Endodermal cell (in vitro differentiated cells): ENCODE data around the gene AOC3. TPM values are rescaled to one million over a fixed set of nuclear protein-coding genes. Genes with fewer than 3 reads are reported as not detected.
"Not testable (repeated sequence)": the region's sequence is repeated elsewhere in the genome, so short reads cannot be mapped to it uniquely, and the experiment has no call there.

Experiments
- DNase-seq: peaks from one replicate; pipeline ENCODE4 v3.0.0-alpha.2; 2017
- H3K27ac ChIP-seq: 2 replicates; pipeline ENCODE4 v1.5.1; 2013; ENCODE audit warnings: mild to moderate bottlenecking, low read depth, low read length, moderate library complexity
- H3K27me3 ChIP-seq: 2 replicates; pipeline ENCODE4 v1.6.1; 2013; ENCODE audit warnings: mild to moderate bottlenecking, low read length, moderate library complexity; ENCODE audit not compliant: insufficient read depth, control insufficient read depth, poor library complexity, severe bottlenecking
- H3K36me3 ChIP-seq: 2 replicates; pipeline ENCODE4 v1.7.0; 2013; ENCODE audit warnings: mild to moderate bottlenecking, low read length, moderate library complexity; ENCODE audit not compliant: control insufficient read depth, insufficient read depth
- H3K4me1 ChIP-seq: one replicate; pipeline ENCODE4 v1.7.0; 2013; ENCODE audit warnings: low read length; ENCODE audit not compliant: control insufficient read depth, insufficient read depth
- H3K4me3 ChIP-seq: 2 replicates; pipeline ENCODE4 v1.5.1; 2013; ENCODE audit warnings: mild to moderate bottlenecking, low read length, moderate library complexity
- H3K9ac ChIP-seq: 2 replicates; pipeline ENCODE4 v1.6.1; 2013; ENCODE audit warnings: mild to moderate bottlenecking, low read length, moderate library complexity; ENCODE audit not compliant: poor library complexity, severe bottlenecking; ENCODE audit errors: extremely low read depth
- H3K9me3 ChIP-seq: 2 replicates; pipeline ENCODE4 v1.6.1; 2013; ENCODE audit warnings: mild to moderate bottlenecking, low read length, moderate library complexity; ENCODE audit not compliant: control insufficient read depth
- H3K27ac Mint-ChIP-seq: 2 replicates; pipeline ENCODE4 v1.8.0; 2020; ENCODE audit warnings: mixed read lengths
- H3K27me3 Mint-ChIP-seq: 2 replicates; pipeline ENCODE4 v1.8.0; 2021; ENCODE audit warnings: mild to moderate bottlenecking, mixed read lengths; ENCODE audit not compliant: insufficient read depth
- H3K36me3 Mint-ChIP-seq: 2 replicates; pipeline ENCODE4 v1.8.0; 2020; ENCODE audit warnings: low read depth, mixed read lengths
- H3K4me1 Mint-ChIP-seq: 2 replicates; pipeline ENCODE4 v1.8.0; 2020; ENCODE audit warnings: mixed read lengths
- H3K4me3 Mint-ChIP-seq: 2 replicates; pipeline ENCODE4 v1.8.0; 2020; ENCODE audit warnings: mild to moderate bottlenecking, moderate library complexity, mixed read lengths
- H3K9me3 Mint-ChIP-seq: 2 replicates; pipeline ENCODE4 v1.8.0; 2020; ENCODE audit warnings: mild to moderate bottlenecking, mixed read lengths
- CTCF ChIP-seq: fragments of 200-600 bp; sonication (generic); conservative IDR thresholded peaks from 2 replicates; pipeline ENCODE4 v1.5.0; 2021; ENCODE audit warnings: antibody characterized with exemption, mild to moderate bottlenecking
- WGBS, 2 experiments: methylation state at CpG; one replicate each; pipeline versions ENCODE4 v1.1.5 to v1.1.7; 2013; ENCODE audit warnings: missing lambda C conversion rate in 2 of 2, mixed read lengths in 1 of 2; ENCODE audit not compliant: insufficient coverage in 1 of 2, insufficient read length in 1 of 2; 5-methylcytosine and 5-hydroxymethylcytosine counted together
- total RNA-seq, 2 donors: library from RNA; stranded (reverse); fragmentation: NEBNext Ultra II Directional in 1 of 2; extraction: Animal tissue kit (Norgen Biotek cat#: 25700) in 1 of 2; gene quantifications; 2 replicates in 1 of 2; 3 replicates in 1 of 2; pipeline ENCODE4 v1.2.1, GENCODE V29; 2021

Gene AOC3
- total RNA-seq, 2 donors from 2014 or later = 1.3 to 1.9 TPM

- Mint-ChIP-seq H3K27me3 (peaks cover 5% of the 10 kb centered on the region), H3K4me3 (no peak overlapping the region), H3K36me3 (no peaks in the 10 kb centered on the region), H3K27ac (peak overlapping the region; percentile 42), H3K4me1 (peaks cover 8% of the 10 kb centered on the region), H3K9me3 (peaks cover 25% of the 10 kb centered on the region)
- Histone ChIP-seq H3K4me1 (no peaks in the 10 kb centered on the region), H3K9me3 (peaks cover 14% of the 10 kb centered on the region), H3K9ac (no peak overlapping the region), H3K27me3 (no peaks in the 10 kb centered on the region), H3K4me3 (no peak overlapping the region), H3K27ac (no peak overlapping the region), H3K36me3 (no peaks in the 10 kb centered on the region)
- WGBS, 2 experiments = 68 to 88% methylated on average over 3 to 12 of the region's 12 CpGs
- DNase-seq = peak; percentile 50
- TF ChIP-seq CTCF = no peak
Measured at GRCh38 chr17:42866631-42867575, 15.9 kb downstream of the AOC3 start.

DNA sequence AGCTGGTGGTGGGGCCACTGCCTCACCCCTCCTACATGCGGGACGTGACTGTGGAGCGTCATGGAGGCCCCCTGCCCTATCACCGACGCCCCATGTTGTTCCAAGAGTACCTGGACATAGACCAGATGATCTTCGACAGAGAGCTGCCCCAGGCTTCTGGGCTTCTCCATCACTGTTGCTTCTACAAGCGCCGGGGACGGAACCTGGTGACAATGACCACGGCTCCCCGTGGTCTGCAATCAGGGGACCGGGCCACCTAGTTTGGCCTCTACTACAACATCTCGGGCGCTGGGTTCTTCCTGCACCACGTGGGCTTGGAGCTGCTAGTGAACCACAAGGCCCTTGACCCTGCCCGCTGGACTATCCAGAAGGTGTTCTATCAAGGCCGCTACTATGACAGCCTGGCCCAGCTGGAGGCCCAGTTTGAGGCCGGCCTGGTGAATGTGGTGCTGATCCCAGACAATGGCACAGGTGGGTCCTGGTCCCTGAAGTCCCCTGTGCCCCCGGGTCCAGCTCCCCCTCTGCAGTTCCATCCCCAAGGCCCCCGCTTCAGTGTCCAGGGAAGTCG lies 16.8 kb downstream of the AOC3 start:
- H3K4me3 Mint-ChIP-seq, H3K27me3 ChIP-seq, H3K36me3 ChIP-seq, H3K27me3 Mint-ChIP-seq, H3K36me3 Mint-ChIP-seq, H3K9ac ChIP-seq, H3K4me1 ChIP-seq, H3K27ac Mint-ChIP-seq, H3K27ac ChIP-seq, H3K4me1 Mint-ChIP-seq, H3K4me3 ChIP-seq, DNase-seq: not testable (repeated sequence)
- H3K9me3 Mint-ChIP-seq = peaks cover 27% of the 10 kb centered on the region
- peaks cover 14% of the 10 kb centered on the region for H3K9me3 ChIP-seq
- WGBS, 2 experiments = 96 to 97% methylated on average over 9 to 18 of the region's 21 CpGs

DNA sequence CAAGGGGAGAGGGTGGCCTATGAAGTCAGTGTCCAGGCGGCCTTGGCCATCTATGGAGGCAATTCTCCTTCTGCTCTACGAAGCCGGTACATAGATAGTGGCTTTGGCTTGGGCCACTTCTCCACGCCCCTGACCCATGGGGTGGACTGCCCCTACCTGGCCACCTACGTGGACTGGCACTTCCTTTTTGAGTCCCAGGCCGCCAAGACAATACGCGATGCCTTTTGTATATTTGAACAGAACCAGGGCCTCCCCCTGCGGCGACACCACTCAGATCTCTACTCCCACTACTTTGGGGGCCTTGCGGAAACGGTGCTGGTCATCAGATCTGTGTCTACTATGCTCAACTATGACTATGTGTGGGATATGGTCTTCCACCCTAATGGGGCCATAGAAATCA lies 17.3 kb downstream of the AOC3 start:
- DNase-seq = no peak
- H3K9me3 Mint-ChIP-seq = peaks cover 27% of the 10 kb centered on the region
- TF ChIP-seq CTCF = no peak
- peaks cover 4% of the 10 kb centered on the region for H3K27me3 Mint-ChIP-seq
- no peak overlapping the region for H3K27ac Mint-ChIP-seq
- Histone ChIP-seq H3K27me3 (no peaks in the 10 kb centered on the region), H3K9me3 (peaks cover 14% of the 10 kb centered on the region), H3K36me3 (no peaks in the 10 kb centered on the region), H3K4me3 (no peak overlapping the region), H3K4me1 (no peaks in the 10 kb centered on the region), H3K27ac (no peak overlapping the region), H3K9ac (no peak overlapping the region)
- H3K4me3 Mint-ChIP-seq = no peak overlapping the region
- H3K4me1 Mint-ChIP-seq = peaks cover 8% of the 10 kb centered on the region
- no peaks in the 10 kb centered on the region for H3K36me3 Mint-ChIP-seq
- WGBS, 2 experiments = 95 to 100% methylated on average over 7 to 12 of the region's 12 CpGs
